ENCODE measurements around the gene EOMES. TPM values are rescaled to one million over a fixed set of nuclear protein-coding genes. Genes with fewer than 3 reads are reported as not detected.

EOMES gene
- total RNA-seq, 1 donor from 2014 or later, result not detected

DNA sequence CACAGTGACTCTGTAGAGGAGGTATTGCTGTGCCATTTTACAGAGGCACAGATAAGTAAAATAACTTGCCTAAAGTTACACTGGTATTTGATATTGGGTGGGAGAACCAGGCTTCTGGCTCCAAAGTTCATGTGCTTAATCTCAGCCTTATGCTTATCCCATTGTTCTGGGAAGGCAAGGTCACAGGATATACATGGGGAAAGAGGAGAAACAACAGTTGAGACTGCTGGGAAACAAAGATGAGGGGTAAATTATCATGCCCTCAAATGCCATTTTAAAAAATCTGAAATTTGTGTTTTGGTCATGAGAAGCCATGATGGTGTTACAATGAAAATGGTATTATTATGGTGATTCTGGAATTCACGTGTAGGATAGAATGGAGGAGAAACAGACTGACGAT lies 54.4 kb downstream of the EOMES start:
- FAIRE-seq, result no peak

DNA sequence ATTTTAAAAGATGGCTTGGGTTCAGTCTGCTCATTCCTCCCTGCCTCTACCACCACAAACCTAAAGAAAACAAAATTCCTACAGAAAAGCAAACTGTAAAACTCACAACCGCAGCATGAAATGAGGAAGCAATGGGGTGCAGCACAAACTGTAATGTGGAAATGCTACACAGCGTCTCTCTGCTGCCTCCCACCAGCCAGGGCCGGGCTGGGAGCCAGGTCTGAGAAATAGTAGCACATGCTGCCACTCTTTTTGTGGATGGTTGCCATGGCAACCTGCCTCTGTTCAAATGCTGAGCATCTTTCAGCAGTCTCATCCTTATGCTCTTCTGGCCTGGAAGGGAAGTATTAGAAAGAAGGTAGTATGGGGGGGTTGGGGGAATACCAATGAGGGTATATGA lies 55.4 kb downstream of the EOMES start:
- TF ChIP-seq, protein P1, sequence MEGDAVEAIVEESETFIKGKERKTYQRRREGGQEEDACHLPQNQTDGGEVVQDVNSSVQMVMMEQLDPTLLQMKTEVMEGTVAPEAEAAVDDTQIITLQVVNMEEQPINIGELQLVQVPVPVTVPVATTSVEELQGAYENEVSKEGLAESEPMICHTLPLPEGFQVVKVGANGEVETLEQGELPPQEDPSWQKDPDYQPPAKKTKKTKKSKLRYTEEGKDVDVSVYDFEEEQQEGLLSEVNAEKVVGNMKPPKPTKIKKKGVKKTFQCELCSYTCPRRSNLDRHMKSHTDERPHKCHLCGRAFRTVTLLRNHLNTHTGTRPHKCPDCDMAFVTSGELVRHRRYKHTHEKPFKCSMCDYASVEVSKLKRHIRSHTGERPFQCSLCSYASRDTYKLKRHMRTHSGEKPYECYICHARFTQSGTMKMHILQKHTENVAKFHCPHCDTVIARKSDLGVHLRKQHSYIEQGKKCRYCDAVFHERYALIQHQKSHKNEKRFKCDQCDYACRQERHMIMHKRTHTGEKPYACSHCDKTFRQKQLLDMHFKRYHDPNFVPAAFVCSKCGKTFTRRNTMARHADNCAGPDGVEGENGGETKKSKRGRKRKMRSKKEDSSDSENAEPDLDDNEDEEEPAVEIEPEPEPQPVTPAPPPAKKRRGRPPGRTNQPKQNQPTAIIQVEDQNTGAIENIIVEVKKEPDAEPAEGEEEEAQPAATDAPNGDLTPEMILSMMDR (IDR thresholded peaks at IDR 0.05; ENCODE audit: insufficient read depth, low read length, severe bottlenecking), result no peak
- DNase-seq (ENCODE audit: low read depth) (no peak), FAIRE-seq (no peak)
- no peaks in the 10 kb centered on the region for H3K27me3 ChIP-seq (ENCODE audit: control insufficient read depth, insufficient read depth, low read length)
- H3K36me3 ChIP-seq (ENCODE audit: control insufficient read depth, insufficient read depth, low read length), result no peaks in the 10 kb centered on the region
- no peak overlapping the region for H3K4me3 ChIP-seq (ENCODE audit: low read depth, low read length)

More for the DNA sequence above, 54.4 kb downstream of the EOMES start:
- Histone ChIP-seq H3K36me3 (ENCODE audit: control insufficient read depth, insufficient read depth, low read length) (no peaks in the 10 kb centered on the region), H3K4me3 (ENCODE audit: low read depth, low read length) (no peak overlapping the region), H3K27me3 (ENCODE audit: control insufficient read depth, insufficient read depth, low read length) (no peaks in the 10 kb centered on the region)
- TF ChIP-seq, protein P1 (IDR thresholded peaks at IDR 0.05; ENCODE audit: insufficient read depth, low read length, severe bottlenecking), result no peak
- DNase-seq (ENCODE audit: low read depth), result no peak

DNA sequence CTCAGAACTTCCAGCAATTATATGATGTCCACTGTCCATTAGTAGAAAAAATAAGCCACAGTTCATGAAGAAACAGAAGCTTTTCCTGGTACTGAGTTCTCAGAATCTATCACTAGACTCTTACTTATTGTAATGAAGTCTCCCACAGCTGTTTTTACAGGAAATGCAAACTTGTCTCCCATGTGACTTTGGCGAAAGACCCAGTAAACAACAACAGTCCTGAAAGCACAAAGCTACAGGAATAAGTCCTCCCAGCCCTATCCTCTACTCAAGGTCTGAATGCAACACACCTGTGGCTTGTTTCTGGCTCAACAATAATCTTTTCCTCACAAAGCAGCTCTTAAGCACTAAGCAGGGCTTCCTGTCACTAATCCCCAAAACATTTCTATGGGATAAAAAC lies 55.9 kb downstream of the EOMES start:
- no peak for FAIRE-seq

More for the DNA sequence above, 55.9 kb downstream of the EOMES start:
- H3K36me3 ChIP-seq (ENCODE audit: control insufficient read depth, insufficient read depth, low read length), result no peaks in the 10 kb centered on the region
- no peak for DNase-seq (ENCODE audit: low read depth)
- TF ChIP-seq, protein P1 (IDR thresholded peaks at IDR 0.05; ENCODE audit: insufficient read depth, low read length, severe bottlenecking), result no peak
- no peaks in the 10 kb centered on the region for H3K27me3 ChIP-seq (ENCODE audit: control insufficient read depth, insufficient read depth, low read length)
- H3K4me3 ChIP-seq (ENCODE audit: low read depth, low read length), result no peak overlapping the region

Other genes starting within 250 kb of the EOMES start
- 91.4 and 96.6 TPM in 2 replicates for gene SLC4A7, start 237.9 kb downstream of the EOMES start, total RNA-seq

Measured in bronchial epithelial cell (primary cell).